Activated T-cell treated with anti-CD3 and anti-CD28 coated beads, Interleukin-2, amount 50 U/mL, for 72 hours (primary cell): ENCODE results near the gene DSG2. TPM values are rescaled to one million over a fixed set of nuclear protein-coding genes. Genes with fewer than 3 reads are reported as not detected.

Experiments
- ATAC-seq, 2 donors: fragments of 150-1000 bp; cut with Tn5 transposase; replicated peaks in 1 of 2; 2 replicates each; pipeline ENCODE4 v1.10.0; 2021; ENCODE audit warnings: moderate library complexity in 2 of 2, mild to moderate bottlenecking in 1 of 2
- DNase-seq, 2 donors: peaks; one replicate each; pipeline ENCODE4 v3.0.0; 2021 to 2022; ENCODE audit warnings: mixed read lengths in 1 of 2
- H3K27ac Mint-ChIP-seq: one replicate; pipeline ENCODE4 v1.8.0; 2022; ENCODE audit warnings: mild to moderate bottlenecking, moderate library complexity, mixed read lengths
- H3K27me3 Mint-ChIP-seq: one replicate; pipeline ENCODE4 v1.8.0; 2022; ENCODE audit warnings: low read depth, mixed read lengths
- H3K36me3 Mint-ChIP-seq, 2 donors: one replicate each; pipeline ENCODE4 v1.8.0; 2022; ENCODE audit warnings: mixed read lengths in 2 of 2, mild to moderate bottlenecking in 1 of 2; ENCODE audit not compliant: insufficient read depth in 2 of 2
- H3K4me1 Mint-ChIP-seq: one replicate; pipeline ENCODE4 v1.8.0; 2022; ENCODE audit warnings: low read depth, mixed read lengths
- H3K4me3 Mint-ChIP-seq, 2 donors: one replicate each; pipeline ENCODE4 v1.8.0; 2022; ENCODE audit warnings: mild to moderate bottlenecking in 2 of 2, mixed read lengths in 2 of 2, moderate library complexity in 2 of 2
- H3K9me3 Mint-ChIP-seq, 2 donors: one replicate each; pipeline ENCODE4 v1.8.0; 2022; ENCODE audit warnings: mixed read lengths in 2 of 2
- total RNA-seq, 2 donors: library from RNA; stranded (reverse); gene quantifications; one replicate each; pipeline ENCODE4 v1.2.3, GENCODE V29; 2022

The DSG2 gene
- total RNA-seq, result 1 to 10 TPM; 1.6 to 3.1 TPM

DNA sequence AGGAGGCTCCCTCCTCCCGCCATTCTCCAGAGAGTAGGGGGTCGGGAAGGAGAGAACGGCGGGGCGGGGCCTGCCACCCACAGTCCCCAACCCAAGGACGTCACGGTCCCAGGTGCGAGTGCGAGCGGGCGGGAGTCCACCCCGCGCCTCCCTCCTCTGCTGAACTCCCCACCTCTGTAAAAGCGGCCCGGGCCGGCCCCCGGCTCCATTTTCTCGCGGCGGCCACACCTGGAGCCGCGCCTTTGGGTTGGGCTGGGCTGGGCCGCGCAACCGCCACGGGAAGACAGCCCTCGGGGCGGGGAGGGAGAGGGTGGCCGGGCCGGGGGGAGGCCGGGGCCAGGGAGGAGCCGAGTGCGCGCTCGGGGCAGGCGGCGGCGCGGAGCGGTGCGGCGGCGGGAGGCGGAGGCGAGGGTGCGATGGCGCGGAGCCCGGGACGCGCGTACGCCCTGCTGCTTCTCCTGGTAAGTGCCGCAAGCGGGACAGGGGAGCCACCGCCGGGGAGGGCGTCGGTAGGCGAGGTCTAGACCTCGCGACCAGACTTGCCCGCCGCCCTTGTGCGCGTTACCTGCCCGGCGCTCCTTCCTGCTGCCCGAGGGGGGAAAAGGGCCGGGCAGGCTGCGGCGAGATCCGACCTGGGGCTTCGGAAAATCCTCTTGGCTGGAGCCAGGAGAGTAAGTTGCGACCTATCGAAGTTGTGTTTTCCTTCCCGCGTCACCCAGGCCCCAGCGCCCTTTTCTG lies at the start of gene DSG2:
DSG2 (plus strand) TSS at position 342 of the 738 bp plus-strand sequence; CDS start at position 417, 75 bp downstream.
- Mint-ChIP-seq H3K36me3 (no peaks in the 10 kb centered on the region), H3K4me3 (peak within 1 kb of the TSS; percentile 74 to 84), H3K4me1 (peaks cover 14% of the 10 kb centered on the region), H3K27ac (no peak within 1 kb of the TSS), H3K9me3 (no peaks in the 10 kb centered on the region), H3K27me3 (peaks cover 51% of the 10 kb centered on the region)
- ATAC-seq (peak; percentile 80 to 85), DNase-seq (peak; percentile 29 to 55)

DNA sequence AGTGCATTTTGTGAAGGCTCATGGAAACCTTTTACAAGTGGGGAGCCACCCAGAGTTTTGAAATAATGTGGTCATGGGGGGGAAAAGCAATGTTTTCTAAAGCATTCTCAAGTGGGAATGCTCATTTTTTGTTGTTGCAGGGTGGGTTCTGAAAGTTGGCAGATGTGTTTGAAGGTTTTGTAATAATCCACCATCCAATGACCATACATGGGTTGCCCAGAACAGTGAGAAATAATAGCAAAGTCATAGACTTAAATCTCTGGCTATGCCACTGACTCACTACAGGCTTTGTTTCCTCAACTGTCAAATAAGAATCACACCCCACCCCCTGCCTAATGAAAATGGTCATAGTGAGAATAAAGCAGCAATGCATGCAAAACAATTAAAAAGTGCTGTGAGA lies 47.6 kb upstream of the DSG2 start:
- H3K4me1 Mint-ChIP-seq, result no peaks in the 10 kb centered on the region
- ATAC-seq, result no peak
- no peak overlapping the region for H3K27ac Mint-ChIP-seq
- no peaks in the 10 kb centered on the region for H3K27me3 Mint-ChIP-seq
- no peak overlapping the region for H3K4me3 Mint-ChIP-seq
- no peaks in the 10 kb centered on the region for H3K36me3 Mint-ChIP-seq
- DNase-seq, result no peak
- peaks cover under 1 to 1% of the 10 kb centered on the region in 2 donors for H3K9me3 Mint-ChIP-seq

DNA sequence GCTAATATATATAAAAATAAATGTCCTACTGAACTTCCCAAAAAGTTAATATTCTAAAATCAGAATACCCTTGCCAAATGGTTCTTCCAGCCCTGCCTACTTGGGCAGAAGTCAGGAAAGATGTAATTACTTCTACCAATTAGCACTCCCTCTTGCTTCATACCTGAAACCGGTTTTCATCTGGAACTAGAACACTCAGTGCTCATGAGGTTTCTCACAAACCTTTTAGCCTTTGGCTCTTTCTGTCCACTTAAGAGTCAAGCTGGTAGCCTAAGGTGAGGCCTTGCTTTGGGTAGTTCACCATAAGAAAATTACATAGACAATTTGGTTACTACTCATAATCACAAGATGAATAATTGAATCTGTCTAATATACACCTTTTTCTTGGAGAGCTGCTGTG lies 46.4 kb upstream of the DSG2 start:
- peaks cover 1 to 2% of the 10 kb centered on the region in 2 donors for H3K9me3 Mint-ChIP-seq
- ATAC-seq (no peak), DNase-seq (no peak)
- H3K4me3 Mint-ChIP-seq, result no peak overlapping the region
- H3K36me3 Mint-ChIP-seq, result no peaks in the 10 kb centered on the region
- H3K27ac Mint-ChIP-seq, result no peak overlapping the region
- H3K27me3 Mint-ChIP-seq, result no peaks in the 10 kb centered on the region
- no peaks in the 10 kb centered on the region for H3K4me1 Mint-ChIP-seq

GRCh38 chr18:31454066-31454708 lies 43.8 kb upstream of the DSG2 start:
- ATAC-seq, result no peak
- Mint-ChIP-seq H3K9me3 (peaks cover 1 to 2% of the 10 kb centered on the region in 2 donors), H3K4me3 (no peak overlapping the region), H3K4me1 (no peaks in the 10 kb centered on the region), H3K36me3 (no peaks in the 10 kb centered on the region), H3K27me3 (no peaks in the 10 kb centered on the region), H3K27ac (no peak overlapping the region)
- no peak for DNase-seq

- no peak overlapping the region for H3K4me3 Mint-ChIP-seq
- ATAC-seq, result no peak
- H3K4me1 Mint-ChIP-seq, result no peaks in the 10 kb centered on the region
- H3K27me3 Mint-ChIP-seq, result no peaks in the 10 kb centered on the region
- H3K9me3 Mint-ChIP-seq, result no peaks in the 10 kb centered on the region
- no peak for DNase-seq
- no peak overlapping the region for H3K27ac Mint-ChIP-seq
- peaks cover 0 to 1% of the 10 kb centered on the region in 2 donors for H3K36me3 Mint-ChIP-seq
Measured at GRCh38 chr18:31469629-31470028, 28.3 kb upstream of the DSG2 start.

GRCh38 chr18:31478688-31479087 lies 19.3 kb upstream of the DSG2 start:
- Mint-ChIP-seq H3K36me3 (peaks cover 0 to 1% of the 10 kb centered on the region in 2 donors), H3K27me3 (peaks cover 5% of the 10 kb centered on the region), H3K4me1 (no peaks in the 10 kb centered on the region), H3K27ac (no peak overlapping the region), H3K9me3 (no peaks in the 10 kb centered on the region), H3K4me3 (no peak overlapping the region)
- DNase-seq (no peak), ATAC-seq (no peak)

- no peak overlapping the region for H3K4me3 Mint-ChIP-seq
- no peaks in the 10 kb centered on the region for H3K9me3 Mint-ChIP-seq
- peaks cover 21% of the 10 kb centered on the region for H3K27me3 Mint-ChIP-seq
- H3K4me1 Mint-ChIP-seq, result no peaks in the 10 kb centered on the region
- no peak overlapping the region for H3K27ac Mint-ChIP-seq
- DNase-seq, result no peak
- H3K36me3 Mint-ChIP-seq, result no peaks in the 10 kb centered on the region
- ATAC-seq, result no peak
Measured at GRCh38 chr18:31482051-31482450, 15.9 kb upstream of the DSG2 start.

GRCh38 chr18:31483396-31483795 lies 14.6 kb upstream of the DSG2 start:
- no peaks in the 10 kb centered on the region for H3K4me1 Mint-ChIP-seq
- H3K36me3 Mint-ChIP-seq, result no peaks in the 10 kb centered on the region
- no peaks in the 10 kb centered on the region for H3K9me3 Mint-ChIP-seq
- peaks cover 21% of the 10 kb centered on the region for H3K27me3 Mint-ChIP-seq
- DNase-seq (no peak), ATAC-seq (no peak)
- H3K27ac Mint-ChIP-seq, result no peak overlapping the region
- no peak overlapping the region for H3K4me3 Mint-ChIP-seq

DNA sequence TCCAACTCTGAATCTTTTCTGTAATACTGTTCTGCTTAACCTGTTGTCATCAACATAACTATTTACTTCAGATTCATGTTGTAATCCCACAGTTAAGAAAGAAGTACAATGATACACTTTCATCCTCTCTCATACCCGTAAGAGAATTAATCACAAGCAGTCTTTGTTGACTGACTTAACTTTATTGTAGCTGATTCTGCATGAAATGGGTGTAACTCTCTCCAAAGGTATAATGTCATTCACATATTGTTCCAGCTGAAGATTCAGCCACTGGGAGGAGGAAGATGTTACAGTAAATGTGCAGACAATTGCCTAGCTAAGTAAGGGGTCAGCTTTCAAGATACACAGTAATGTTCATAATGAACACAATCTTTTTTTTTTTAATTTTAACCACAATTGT lies 13.5 kb upstream of the DSG2 start:
- Mint-ChIP-seq H3K9me3 (no peaks in the 10 kb centered on the region), H3K27me3 (peaks cover 29% of the 10 kb centered on the region), H3K36me3 (no peaks in the 10 kb centered on the region), H3K4me1 (no peaks in the 10 kb centered on the region), H3K27ac (no peak overlapping the region), H3K4me3 (no peak overlapping the region)
- DNase-seq (no peak), ATAC-seq (no peak)

- no peak for DNase-seq
- Mint-ChIP-seq H3K36me3 (no peaks in the 10 kb centered on the region), H3K4me3 (no peak overlapping the region), H3K27me3 (peaks cover 31% of the 10 kb centered on the region), H3K9me3 (no peaks in the 10 kb centered on the region), H3K4me1 (peaks cover 14% of the 10 kb centered on the region), H3K27ac (no peak overlapping the region)
- ATAC-seq, result no peak
Measured at GRCh38 chr18:31486165-31486564, 11.8 kb upstream of the DSG2 start.

DNA sequence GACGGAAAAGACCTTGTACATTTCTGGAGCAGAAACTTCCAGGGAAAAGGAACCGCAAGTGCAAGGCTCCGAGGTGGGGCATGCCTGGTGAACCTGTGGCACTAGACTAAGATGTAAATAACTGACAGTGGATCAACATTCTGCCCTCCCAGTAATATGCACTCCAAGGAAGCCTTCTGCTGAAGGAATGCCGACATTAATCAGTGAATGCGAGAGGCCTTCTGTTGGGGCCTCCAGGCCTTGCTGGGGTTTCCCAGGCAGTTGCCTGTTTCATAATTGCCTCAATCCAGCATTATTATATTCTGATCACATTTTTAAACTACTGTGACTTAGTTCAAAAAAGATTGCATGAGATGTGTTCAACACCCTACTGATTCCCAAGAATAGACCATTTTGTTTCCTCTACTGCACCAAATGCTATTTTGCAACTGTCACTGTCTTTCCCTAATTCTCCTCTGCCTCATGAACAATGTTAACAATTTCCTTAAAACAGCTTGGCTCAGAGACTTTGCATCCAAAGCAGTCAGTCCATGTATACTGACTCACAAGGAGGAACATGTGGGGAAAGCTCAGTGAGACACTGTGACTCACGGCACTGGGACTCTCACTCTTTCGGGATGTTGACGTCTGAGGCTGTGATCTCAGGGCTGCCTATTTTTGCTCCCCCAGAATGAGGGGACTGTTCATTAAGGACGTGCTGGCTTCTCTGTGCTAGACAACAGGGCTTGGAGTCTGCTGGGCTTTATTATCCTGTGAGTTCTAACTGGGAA lies 10.5 kb upstream of the DSG2 start:
- no peaks in the 10 kb centered on the region for H3K9me3 Mint-ChIP-seq
- peaks cover 27% of the 10 kb centered on the region for H3K27me3 Mint-ChIP-seq
- no peak overlapping the region for H3K4me3 Mint-ChIP-seq
- peaks cover 14% of the 10 kb centered on the region for H3K4me1 Mint-ChIP-seq
- DNase-seq (no peak), ATAC-seq (no peak)
- H3K36me3 Mint-ChIP-seq, result no peaks in the 10 kb centered on the region
- no peak overlapping the region for H3K27ac Mint-ChIP-seq

DNA sequence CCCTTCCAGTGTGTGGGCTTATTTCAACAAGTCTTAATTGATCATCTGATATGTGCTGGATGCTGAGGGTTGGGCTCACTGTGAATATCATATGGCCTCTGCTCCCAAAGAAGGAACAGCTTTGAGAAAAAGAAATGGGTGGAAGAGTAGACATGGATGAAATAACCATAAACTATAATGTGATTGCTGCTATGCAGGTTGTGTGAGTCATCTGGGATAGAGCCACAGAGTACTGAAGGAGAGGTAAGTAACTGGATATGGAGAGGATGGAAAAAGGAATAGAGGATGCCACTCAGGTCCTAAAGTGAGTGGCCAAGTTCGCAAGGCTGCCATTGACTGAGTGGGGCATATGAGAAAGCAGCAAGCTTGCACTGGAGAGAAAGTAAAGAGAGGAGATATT lies 8.7 kb upstream of the DSG2 start:
- peaks cover 14% of the 10 kb centered on the region for H3K4me1 Mint-ChIP-seq
- DNase-seq, result no peak
- H3K27me3 Mint-ChIP-seq, result peaks cover 28% of the 10 kb centered on the region
- no peak overlapping the region for H3K27ac Mint-ChIP-seq
- no peak overlapping the region for H3K4me3 Mint-ChIP-seq
- no peaks in the 10 kb centered on the region for H3K36me3 Mint-ChIP-seq
- no peak for ATAC-seq
- H3K9me3 Mint-ChIP-seq, result no peaks in the 10 kb centered on the region

- peak; percentile 4 to 21 for DNase-seq
- H3K9me3 Mint-ChIP-seq, result no peaks in the 10 kb centered on the region
- peak; percentile 94 to 97 for ATAC-seq
- no peaks in the 10 kb centered on the region for H3K36me3 Mint-ChIP-seq
- peaks cover 14% of the 10 kb centered on the region for H3K4me1 Mint-ChIP-seq
- H3K27ac Mint-ChIP-seq, result no peak overlapping the region
- H3K4me3 Mint-ChIP-seq, result no peak overlapping the region
- H3K27me3 Mint-ChIP-seq, result peaks cover 33% of the 10 kb centered on the region
Measured at GRCh38 chr18:31490387-31490786, 7.6 kb upstream of the DSG2 start.
